ENCODE measurements around the gene GALNT17. TPM values are rescaled to one million over a fixed set of nuclear protein-coding genes. Genes with fewer than 3 reads are reported as not detected.

The GALNT17 gene
- total RNA-seq, 6 donors from 2014 or later: 5.3 to 26.2 (median 10.1) TPM

GRCh38 chr7:71414490-71414889, 282.5 kb downstream of the GALNT17 start:
- no peaks in the 10 kb centered on the region for H3K27me3 ChIP-seq
- H3K27ac ChIP-seq: no peak overlapping the region
- H3K36me3 ChIP-seq: no peaks in the 10 kb centered on the region
- ATAC-seq (ENCODE audit: low FRiP score in 2 of 2): no peak
- DNase-seq: no peak
- WGBS, 2 donors: 54 to 59% methylated on average over 6 of the region's 6 CpGs
- TF ChIP-seq, protein P1, sequence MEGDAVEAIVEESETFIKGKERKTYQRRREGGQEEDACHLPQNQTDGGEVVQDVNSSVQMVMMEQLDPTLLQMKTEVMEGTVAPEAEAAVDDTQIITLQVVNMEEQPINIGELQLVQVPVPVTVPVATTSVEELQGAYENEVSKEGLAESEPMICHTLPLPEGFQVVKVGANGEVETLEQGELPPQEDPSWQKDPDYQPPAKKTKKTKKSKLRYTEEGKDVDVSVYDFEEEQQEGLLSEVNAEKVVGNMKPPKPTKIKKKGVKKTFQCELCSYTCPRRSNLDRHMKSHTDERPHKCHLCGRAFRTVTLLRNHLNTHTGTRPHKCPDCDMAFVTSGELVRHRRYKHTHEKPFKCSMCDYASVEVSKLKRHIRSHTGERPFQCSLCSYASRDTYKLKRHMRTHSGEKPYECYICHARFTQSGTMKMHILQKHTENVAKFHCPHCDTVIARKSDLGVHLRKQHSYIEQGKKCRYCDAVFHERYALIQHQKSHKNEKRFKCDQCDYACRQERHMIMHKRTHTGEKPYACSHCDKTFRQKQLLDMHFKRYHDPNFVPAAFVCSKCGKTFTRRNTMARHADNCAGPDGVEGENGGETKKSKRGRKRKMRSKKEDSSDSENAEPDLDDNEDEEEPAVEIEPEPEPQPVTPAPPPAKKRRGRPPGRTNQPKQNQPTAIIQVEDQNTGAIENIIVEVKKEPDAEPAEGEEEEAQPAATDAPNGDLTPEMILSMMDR (IDR thresholded peaks at IDR 0.05): no peak
- TF ChIP-seq EP300 (IDR thresholded peaks at IDR 0.05): no peak
- no peak for TF ChIP-seq POLR2A (IDR thresholded peaks at IDR 0.05)
- no peak for TF ChIP-seq POLR2AphosphoS5 (IDR thresholded peaks at IDR 0.05)
- no peak overlapping the region for H3K4me3 ChIP-seq
- H3K9me3 ChIP-seq: peaks cover 0 to 3% (median 0%) of the 10 kb centered on the region in 4 donors
- H3K4me1 ChIP-seq: no peaks in the 10 kb centered on the region

DNA sequence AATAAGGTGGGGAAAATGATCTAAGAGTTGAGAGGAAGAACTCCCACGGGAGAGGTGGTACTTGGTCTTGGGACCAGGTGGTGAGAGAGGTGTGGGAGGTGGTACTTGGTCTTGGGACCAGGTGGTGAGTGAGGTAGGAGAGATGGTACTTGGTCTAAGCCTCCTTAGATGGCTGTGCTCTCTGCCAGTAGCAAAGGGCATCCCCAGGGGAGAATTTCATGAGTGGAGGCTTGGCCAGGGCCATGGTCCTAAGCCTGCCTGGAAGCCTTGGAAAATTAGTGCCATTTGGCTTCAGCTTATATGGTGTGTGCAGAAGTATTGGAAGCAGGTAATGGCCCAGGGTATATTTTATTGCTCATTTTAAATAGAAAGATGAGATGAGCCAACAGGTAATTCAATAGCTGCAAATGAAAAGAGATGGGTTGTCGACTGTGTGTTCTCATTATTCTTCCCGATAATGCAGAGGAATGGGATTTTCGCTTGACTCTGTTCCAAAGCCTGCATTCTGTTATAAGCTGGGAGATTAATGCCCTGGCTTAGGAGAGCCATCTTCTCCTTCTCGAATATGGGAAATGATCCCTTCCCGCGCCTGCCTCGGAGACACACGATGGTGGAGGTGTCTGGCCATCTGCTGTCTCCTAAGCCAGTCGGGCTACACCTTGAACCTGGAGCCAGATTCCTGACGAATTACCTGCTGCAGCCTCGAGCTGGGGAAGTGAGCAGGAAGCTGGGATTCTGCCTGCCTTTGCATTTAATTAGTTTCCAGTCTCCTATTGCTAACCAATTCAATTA, 287.8 kb downstream of the GALNT17 start:
- ATAC-seq (ENCODE audit: low FRiP score in 2 of 2): no peak
- no peaks in the 10 kb centered on the region for H3K9me3 ChIP-seq
- WGBS, 2 donors: 86 to 89% methylated on average over 12 of the region's 12 CpGs

GRCh38 chr7:71422104-71422503, 290.2 kb downstream of the GALNT17 start:
- ATAC-seq (ENCODE audit: low FRiP score in 2 of 2) (no peak), DNase-seq (no peak)
- Histone ChIP-seq H3K4me1 (no peaks in the 10 kb centered on the region), H3K27me3 (no peaks in the 10 kb centered on the region), H3K4me3 (no peak overlapping the region), H3K9me3 (no peaks in the 10 kb centered on the region), H3K27ac (no peak overlapping the region), H3K36me3 (no peaks in the 10 kb centered on the region)
- 78 to 84% methylated on average over 2 of the region's 2 CpGs for WGBS, 2 donors
- TF ChIP-seq EP300 (IDR thresholded peaks at IDR 0.05) (no peak), POLR2A (IDR thresholded peaks at IDR 0.05) (no peak), POLR2AphosphoS5 (IDR thresholded peaks at IDR 0.05) (no peak)
- TF ChIP-seq, protein P1 (IDR thresholded peaks at IDR 0.05): no peak

More for the DNA sequence above, 287.8 kb downstream of the GALNT17 start:
- Histone ChIP-seq H3K4me1 (no peaks in the 10 kb centered on the region), H3K27me3 (no peaks in the 10 kb centered on the region), H3K27ac (no peak overlapping the region), H3K36me3 (no peaks in the 10 kb centered on the region), H3K4me3 (no peak overlapping the region)
- TF ChIP-seq EP300 (IDR thresholded peaks at IDR 0.05) (no peak), POLR2AphosphoS5 (IDR thresholded peaks at IDR 0.05) (no peak), POLR2A (IDR thresholded peaks at IDR 0.05) (no peak)
- TF ChIP-seq, protein P1 (IDR thresholded peaks at IDR 0.05): no peak
- DNase-seq: no peak

DNA sequence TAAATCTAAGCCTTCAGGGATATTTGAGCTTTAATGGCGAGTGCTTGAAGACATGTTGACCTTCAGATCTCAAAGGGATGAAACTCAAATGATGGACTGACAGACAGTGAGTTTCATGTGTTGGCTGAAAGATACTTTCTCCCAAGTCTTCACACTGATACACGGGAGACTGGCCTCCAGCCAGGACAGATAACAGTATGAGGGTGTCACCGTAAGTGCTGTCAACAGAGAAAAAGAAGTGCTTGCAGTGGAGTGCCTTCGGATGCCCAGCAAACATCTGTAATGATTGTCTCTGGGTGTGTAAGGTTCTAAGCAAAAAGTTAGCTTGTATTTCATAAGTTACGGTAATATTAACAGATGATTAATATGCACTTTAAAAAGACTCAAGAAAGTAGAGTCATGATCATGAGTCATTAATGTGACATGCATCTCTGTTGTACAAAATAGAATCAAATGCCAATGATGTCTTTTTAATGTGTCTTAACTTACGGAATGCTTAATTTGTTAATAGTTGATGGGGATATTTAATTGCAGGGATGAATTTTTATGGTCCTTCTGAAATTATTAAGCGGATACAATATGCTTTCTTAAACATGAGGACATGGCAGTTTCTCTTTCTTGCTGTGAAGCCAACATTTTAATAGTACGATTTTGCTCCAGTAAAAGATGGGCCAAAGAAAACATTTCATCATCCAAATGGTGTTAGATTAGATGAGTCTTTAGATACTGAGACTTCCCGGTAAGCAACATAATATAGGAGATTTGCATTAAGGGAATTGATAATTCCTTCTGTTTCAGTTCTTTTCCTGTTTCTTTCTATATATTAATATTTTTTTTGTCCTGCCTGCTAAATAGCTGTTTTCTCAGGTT, 292.5 kb downstream of the GALNT17 start:
- Histone ChIP-seq H3K27me3 (no peaks in the 10 kb centered on the region), H3K4me3 (no peak overlapping the region), H3K9me3 (no peaks in the 10 kb centered on the region), H3K36me3 (no peaks in the 10 kb centered on the region), H3K27ac (no peak overlapping the region), H3K4me1 (no peaks in the 10 kb centered on the region)
- no peak for TF ChIP-seq EP300 (IDR thresholded peaks at IDR 0.05)
- TF ChIP-seq POLR2AphosphoS5 (IDR thresholded peaks at IDR 0.05): no peak
- TF ChIP-seq POLR2A (IDR thresholded peaks at IDR 0.05): no peak
- TF ChIP-seq, protein P1 (IDR thresholded peaks at IDR 0.05): no peak
- 56 to 72% methylated on average over 9 of the region's 9 CpGs for WGBS, 2 donors
- ATAC-seq (ENCODE audit: low FRiP score in 2 of 2) (peak in 1 of 2 donors; percentile 45), DNase-seq (no peak)

Measured in upper lobe of left lung (tissue), 6 donors.